ENCODE results near the gene RORB. TPM values are rescaled to one million over a fixed set of nuclear protein-coding genes. Genes with fewer than 3 reads are reported as not detected.

The RORB gene
- total and polyA plus RNA-seq, 4 donors, result 0.40 to 3.9 (median 1.1) TPM

- Histone ChIP-seq H3K9ac (ENCODE audit: insufficient read depth in 1 of 2, low read length in 2 of 2) (no peak overlapping the region), H3K9me3 (ENCODE audit: control insufficient read depth in 4 of 4, insufficient read depth in 3 of 4, low read length in 3 of 4) (no peaks in the 10 kb centered on the region), H3K27ac (ENCODE audit: low read depth in 1 of 2, low read length in 1 of 2) (no peak overlapping the region), H3K36me3 (ENCODE audit: control insufficient read depth in 4 of 4, insufficient read depth in 4 of 4, low read length in 4 of 4) (no peaks in the 10 kb centered on the region), H3K4me3 (no peak overlapping the region), H3K27me3 (ENCODE audit: control insufficient read depth in 3 of 3, insufficient read depth in 3 of 3, low read length in 2 of 3) (no peaks in the 10 kb centered on the region), H3K4me1 (ENCODE audit: control insufficient read depth in 5 of 5, insufficient read depth in 5 of 5, low read length in 5 of 5) (no peaks in the 10 kb centered on the region)
- WGBS, 2 donors, result 75 to 84% methylated on average over 1 of the region's 1 CpG
- ATAC-seq (ENCODE audit: insufficient read depth, low FRiP score), result no peak
- DNase-seq, result no peak
- TF ChIP-seq, protein P1, sequence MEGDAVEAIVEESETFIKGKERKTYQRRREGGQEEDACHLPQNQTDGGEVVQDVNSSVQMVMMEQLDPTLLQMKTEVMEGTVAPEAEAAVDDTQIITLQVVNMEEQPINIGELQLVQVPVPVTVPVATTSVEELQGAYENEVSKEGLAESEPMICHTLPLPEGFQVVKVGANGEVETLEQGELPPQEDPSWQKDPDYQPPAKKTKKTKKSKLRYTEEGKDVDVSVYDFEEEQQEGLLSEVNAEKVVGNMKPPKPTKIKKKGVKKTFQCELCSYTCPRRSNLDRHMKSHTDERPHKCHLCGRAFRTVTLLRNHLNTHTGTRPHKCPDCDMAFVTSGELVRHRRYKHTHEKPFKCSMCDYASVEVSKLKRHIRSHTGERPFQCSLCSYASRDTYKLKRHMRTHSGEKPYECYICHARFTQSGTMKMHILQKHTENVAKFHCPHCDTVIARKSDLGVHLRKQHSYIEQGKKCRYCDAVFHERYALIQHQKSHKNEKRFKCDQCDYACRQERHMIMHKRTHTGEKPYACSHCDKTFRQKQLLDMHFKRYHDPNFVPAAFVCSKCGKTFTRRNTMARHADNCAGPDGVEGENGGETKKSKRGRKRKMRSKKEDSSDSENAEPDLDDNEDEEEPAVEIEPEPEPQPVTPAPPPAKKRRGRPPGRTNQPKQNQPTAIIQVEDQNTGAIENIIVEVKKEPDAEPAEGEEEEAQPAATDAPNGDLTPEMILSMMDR (IDR thresholded peaks at IDR 0.05; ENCODE audit: control extremely low read depth, extremely low read depth), result no peak
Observed at GRCh38 chr9:74521009-74521408, 23.9 kb downstream of the RORB start.

GRCh38 chr9:74524289-74524688 is 27.2 kb downstream of the RORB start:
- DNase-seq, result no peak
- TF ChIP-seq, protein P1 (IDR thresholded peaks at IDR 0.05; ENCODE audit: control extremely low read depth, extremely low read depth), result no peak
- ATAC-seq (ENCODE audit: insufficient read depth, low FRiP score), result no peak
- WGBS, 2 donors, result 38 to 66% methylated on average over 1 of the region's 1 CpG
- Histone ChIP-seq H3K36me3 (ENCODE audit: control insufficient read depth in 4 of 4, insufficient read depth in 4 of 4, low read length in 4 of 4) (no peaks in the 10 kb centered on the region), H3K9ac (ENCODE audit: insufficient read depth in 1 of 2, low read length in 2 of 2) (no peak overlapping the region), H3K4me1 (ENCODE audit: control insufficient read depth in 5 of 5, insufficient read depth in 5 of 5, low read length in 5 of 5) (no peaks in the 10 kb centered on the region), H3K27me3 (ENCODE audit: control insufficient read depth in 3 of 3, insufficient read depth in 3 of 3, low read length in 2 of 3) (no peaks in the 10 kb centered on the region), H3K27ac (ENCODE audit: low read depth in 1 of 2, low read length in 1 of 2) (no peak overlapping the region), H3K9me3 (ENCODE audit: control insufficient read depth in 4 of 4, insufficient read depth in 3 of 4, low read length in 3 of 4) (no peaks in the 10 kb centered on the region), H3K4me3 (no peak overlapping the region)

DNA sequence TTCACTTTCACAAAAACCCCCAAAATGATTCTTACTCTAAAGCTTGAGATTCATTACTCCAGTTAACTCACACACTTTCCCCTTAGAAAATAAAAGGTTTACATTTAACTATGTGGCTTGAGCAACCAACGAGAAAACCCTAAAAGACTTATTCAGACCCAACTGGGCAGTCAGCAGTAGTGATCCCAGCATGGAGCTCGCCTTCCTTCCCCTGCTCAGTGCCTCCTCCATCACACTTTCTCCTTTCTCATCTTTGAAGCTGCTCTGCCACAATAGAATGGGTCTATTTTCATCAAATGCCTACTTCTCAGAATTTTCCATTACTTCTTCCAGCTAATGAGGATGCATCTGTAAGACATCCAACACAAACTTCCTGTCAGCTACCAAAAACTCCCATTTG is 29.1 kb downstream of the RORB start:
- 66 to 70% methylated on average over 2 of the region's 2 CpGs for WGBS, 2 donors
- H3K4me1 ChIP-seq (ENCODE audit: control insufficient read depth in 5 of 5, insufficient read depth in 5 of 5, low read length in 5 of 5), result no peaks in the 10 kb centered on the region
- TF ChIP-seq, protein P1 (IDR thresholded peaks at IDR 0.05; ENCODE audit: control extremely low read depth, extremely low read depth), result no peak
- no peak overlapping the region for H3K27ac ChIP-seq (ENCODE audit: low read depth in 1 of 2, low read length in 1 of 2)
- no peaks in the 10 kb centered on the region for H3K36me3 ChIP-seq (ENCODE audit: control insufficient read depth in 4 of 4, insufficient read depth in 4 of 4, low read length in 4 of 4)
- no peak for DNase-seq
- no peak overlapping the region for H3K4me3 ChIP-seq
- no peak for ATAC-seq (ENCODE audit: insufficient read depth, low FRiP score)
- H3K9me3 ChIP-seq (ENCODE audit: control insufficient read depth in 4 of 4, insufficient read depth in 3 of 4, low read length in 3 of 4), result no peaks in the 10 kb centered on the region
- no peak overlapping the region for H3K9ac ChIP-seq (ENCODE audit: insufficient read depth in 1 of 2, low read length in 2 of 2)
- no peaks in the 10 kb centered on the region for H3K27me3 ChIP-seq (ENCODE audit: control insufficient read depth in 3 of 3, insufficient read depth in 3 of 3, low read length in 2 of 3)

GRCh38 chr9:74527718-74528117 is 30.6 kb downstream of the RORB start:
- Histone ChIP-seq H3K4me3 (no peak overlapping the region), H3K27ac (ENCODE audit: low read depth in 1 of 2, low read length in 1 of 2) (no peak overlapping the region), H3K9me3 (ENCODE audit: control insufficient read depth in 4 of 4, insufficient read depth in 3 of 4, low read length in 3 of 4) (no peaks in the 10 kb centered on the region), H3K9ac (ENCODE audit: insufficient read depth in 1 of 2, low read length in 2 of 2) (no peak overlapping the region), H3K4me1 (ENCODE audit: control insufficient read depth in 5 of 5, insufficient read depth in 5 of 5, low read length in 5 of 5) (no peaks in the 10 kb centered on the region), H3K27me3 (ENCODE audit: control insufficient read depth in 3 of 3, insufficient read depth in 3 of 3, low read length in 2 of 3) (no peaks in the 10 kb centered on the region), H3K36me3 (ENCODE audit: control insufficient read depth in 4 of 4, insufficient read depth in 4 of 4, low read length in 4 of 4) (no peaks in the 10 kb centered on the region)
- DNase-seq (no peak), ATAC-seq (ENCODE audit: insufficient read depth, low FRiP score) (no peak)
- TF ChIP-seq, protein P1 (IDR thresholded peaks at IDR 0.05; ENCODE audit: control extremely low read depth, extremely low read depth), result no peak
- WGBS, 2 donors, result 66 to 71% methylated on average over 5 of the region's 5 CpGs

All from lung (tissue), 12 donors.